GM21360 (cell line): Measurements from ENCODE around the gene CHN1.

Experiments used
- ATAC-seq: cut with Tn5 transposase; IDR thresholded peaks from one replicate; pipeline ENCODE4 v1.9.1; 2021; ENCODE audit warnings: mild to moderate bottlenecking, moderate library complexity; ENCODE audit not compliant: unreplicated experiment

The CHN1 gene

GRCh38 chr2:174833737-174834136 lies 171.4 kb downstream of the CHN1 start:
- ATAC-seq, result no peak

- ATAC-seq, result no peak
Observed at GRCh38 chr2:174830561-174830960, 174.6 kb downstream of the CHN1 start.

GRCh38 chr2:174829550-174829949 lies 175.6 kb downstream of the CHN1 start:
- ATAC-seq, result no peak

GRCh38 chr2:174827371-174828369 lies 177.5 kb downstream of the CHN1 start:
- ATAC-seq, result no peak

GRCh38 chr2:174826051-174826450 lies 179.1 kb downstream of the CHN1 start:
- ATAC-seq, result no peak

GRCh38 chr2:174824068-174824467 lies 181.1 kb downstream of the CHN1 start:
- ATAC-seq, result no peak

GRCh38 chr2:174821628-174822027 lies 183.6 kb downstream of the CHN1 start:
- no peak for ATAC-seq

GRCh38 chr2:174820361-174820760 lies 184.8 kb downstream of the CHN1 start:
- ATAC-seq, result no peak

- no peak for ATAC-seq
Observed at GRCh38 chr2:174815526-174815925, 189.7 kb downstream of the CHN1 start.

- no peak for ATAC-seq
Observed at GRCh38 chr2:174812037-174812436, 193.1 kb downstream of the CHN1 start.

GRCh38 chr2:174807931-174808330 lies 197.2 kb downstream of the CHN1 start:
- no peak for ATAC-seq

GRCh38 chr2:174805803-174806202 lies 199.4 kb downstream of the CHN1 start:
- no peak for ATAC-seq

GRCh38 chr2:174802459-174802858 lies 202.7 kb downstream of the CHN1 start:
- no peak for ATAC-seq

- ATAC-seq, result no peak
Observed at GRCh38 chr2:174800436-174801205, 204.6 kb downstream of the CHN1 start.

- ATAC-seq, result no peak
Observed at GRCh38 chr2:174798801-174799200, 206.4 kb downstream of the CHN1 start.

- ATAC-seq, result no peak
Observed at GRCh38 chr2:174797781-174798276, 207.4 kb downstream of the CHN1 start.

GRCh38 chr2:174796319-174796771 lies 208.8 kb downstream of the CHN1 start:
- no peak for ATAC-seq

- no peak for ATAC-seq
Observed at GRCh38 chr2:174794851-174795374, 210.3 kb downstream of the CHN1 start.

- no peak for ATAC-seq
Observed at GRCh38 chr2:174792309-174793025, 212.7 kb downstream of the CHN1 start.

- ATAC-seq, result no peak
Observed at GRCh38 chr2:174791746-174792280, 213.4 kb downstream of the CHN1 start.
